Ishikawa (cell line): ENCODE results near the gene TACC2.

Source experiments
- CEBPB ChIP-seq: IDR thresholded peaks from 2 replicates; pipeline ENCODE4 v1.6.1; 2012
- CREB1 ChIP-seq: IDR thresholded peaks from 2 replicates; pipeline ENCODE4 v1.6.1; 2012; ENCODE audit warnings: low read depth
- EGR1 ChIP-seq: IDR thresholded peaks from 2 replicates; pipeline ENCODE4 v1.6.1; 2012
- EP300 ChIP-seq: IDR thresholded peaks from 2 replicates; pipeline ENCODE4 v1.6.1; 2012; ENCODE audit warnings: borderline replicate concordance
- FOXM1 ChIP-seq: IDR thresholded peaks from 2 replicates; pipeline ENCODE4 v1.6.1; 2012; ENCODE audit warnings: low read depth, borderline replicate concordance
- NFIC ChIP-seq: IDR thresholded peaks from 2 replicates; pipeline ENCODE4 v1.6.1; 2012
- RAD21 ChIP-seq: IDR thresholded peaks from 2 replicates; pipeline ENCODE4 v1.6.1; 2012; ENCODE audit warnings: low read depth
- TAF1 ChIP-seq: IDR thresholded peaks from 2 replicates; pipeline ENCODE4 v1.6.1; 2012; ENCODE audit warnings: low read depth, mild to moderate bottlenecking
- TCF12 ChIP-seq: IDR thresholded peaks from 2 replicates; pipeline ENCODE4 v1.6.1; 2012; ENCODE audit warnings: low read depth
- TEAD4 ChIP-seq: IDR thresholded peaks from 2 replicates; pipeline ENCODE4 v1.6.1; 2012
- YY1 ChIP-seq: IDR thresholded peaks from 2 replicates; pipeline ENCODE4 v1.6.1; 2012; ENCODE audit warnings: low read depth
- ZBTB7A ChIP-seq: IDR thresholded peaks from 2 replicates; pipeline ENCODE4 v1.6.1; 2012; ENCODE audit warnings: low read depth
- TF ChIP-seq, protein P1 (sequence below): IDR thresholded peaks from 2 replicates; pipeline ENCODE4 v1.6.1; 2012
- TF ChIP-seq, protein P2 (sequence below): IDR thresholded peaks from 2 replicates; pipeline ENCODE4 v1.6.1; 2012; ENCODE audit warnings: low read depth, mild to moderate bottlenecking
- TF ChIP-seq, protein P3 (sequence below): IDR thresholded peaks from 2 replicates; pipeline ENCODE4 v1.6.1; 2012

Gene TACC2

DNA sequence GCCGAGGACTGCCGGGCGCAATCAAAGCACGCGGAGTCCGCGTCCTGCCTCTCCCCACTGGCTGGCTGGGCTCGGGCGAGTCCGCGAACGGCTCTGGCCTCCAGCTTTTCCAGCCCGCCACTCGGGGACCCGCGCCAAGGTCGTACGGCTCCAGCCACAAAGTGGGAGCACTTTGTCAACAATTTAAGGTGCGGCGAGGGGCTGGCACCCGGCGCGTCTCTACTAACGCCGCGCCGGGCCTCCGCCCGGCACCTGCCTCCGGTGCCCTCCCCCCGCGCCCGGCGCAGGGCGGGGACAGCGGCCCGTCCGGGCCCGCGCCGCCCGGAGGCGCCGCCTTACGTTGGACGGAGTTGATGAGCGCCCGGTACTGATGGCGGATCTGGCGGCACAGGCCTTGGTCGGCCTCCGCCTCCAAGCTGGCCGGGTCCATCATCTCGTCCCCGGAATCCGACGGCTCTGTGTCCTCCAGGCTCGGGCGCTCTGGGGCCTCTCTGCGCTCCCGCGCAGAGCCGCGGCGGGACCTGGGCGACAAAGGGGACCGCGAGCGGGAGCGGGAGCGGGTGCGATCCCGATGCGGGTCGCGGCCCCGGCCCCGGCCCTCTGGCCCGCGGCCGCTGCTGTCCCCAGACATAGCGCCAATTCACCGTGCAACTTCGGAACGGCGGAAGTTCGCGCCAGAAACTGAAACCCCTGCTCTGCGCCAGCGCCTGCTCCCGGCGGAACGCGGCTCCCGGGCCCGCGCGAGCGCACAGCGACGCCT lies 14.2 kb upstream of the TACC2 start, which contains the start of gene NSMCE4A:
NSMCE4A (minus strand) TSS at position 683 of the 760 bp plus-strand sequence; CDS start at position 631, 52 bp downstream.
- TF ChIP-seq TEAD4 (peak; percentile 32), ZBTB7A (no peak; the same call in none of the 2 replicates), CEBPB (no peak; the same call in 1 of the 2 replicates), YY1 (peak; percentile 84; the same call in 1 of the 2 replicates), EGR1 (no peak), TCF12 (peak; percentile 75), FOXM1 (no peak), RAD21 (peak; percentile 34; the same call in 1 of the 2 replicates), TAF1 (peak; percentile 79), EP300 (peak; percentile 11; the same call in 1 of the 2 replicates), NFIC (peak; percentile 11; the same call in 1 of the 2 replicates), CREB1 (no peak)
- TF ChIP-seq, protein P1, sequence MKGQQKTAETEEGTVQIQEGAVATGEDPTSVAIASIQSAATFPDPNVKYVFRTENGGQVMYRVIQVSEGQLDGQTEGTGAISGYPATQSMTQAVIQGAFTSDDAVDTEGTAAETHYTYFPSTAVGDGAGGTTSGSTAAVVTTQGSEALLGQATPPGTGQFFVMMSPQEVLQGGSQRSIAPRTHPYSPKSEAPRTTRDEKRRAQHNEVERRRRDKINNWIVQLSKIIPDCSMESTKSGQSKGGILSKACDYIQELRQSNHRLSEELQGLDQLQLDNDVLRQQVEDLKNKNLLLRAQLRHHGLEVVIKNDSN, result no peak
- TF ChIP-seq, protein P2, sequence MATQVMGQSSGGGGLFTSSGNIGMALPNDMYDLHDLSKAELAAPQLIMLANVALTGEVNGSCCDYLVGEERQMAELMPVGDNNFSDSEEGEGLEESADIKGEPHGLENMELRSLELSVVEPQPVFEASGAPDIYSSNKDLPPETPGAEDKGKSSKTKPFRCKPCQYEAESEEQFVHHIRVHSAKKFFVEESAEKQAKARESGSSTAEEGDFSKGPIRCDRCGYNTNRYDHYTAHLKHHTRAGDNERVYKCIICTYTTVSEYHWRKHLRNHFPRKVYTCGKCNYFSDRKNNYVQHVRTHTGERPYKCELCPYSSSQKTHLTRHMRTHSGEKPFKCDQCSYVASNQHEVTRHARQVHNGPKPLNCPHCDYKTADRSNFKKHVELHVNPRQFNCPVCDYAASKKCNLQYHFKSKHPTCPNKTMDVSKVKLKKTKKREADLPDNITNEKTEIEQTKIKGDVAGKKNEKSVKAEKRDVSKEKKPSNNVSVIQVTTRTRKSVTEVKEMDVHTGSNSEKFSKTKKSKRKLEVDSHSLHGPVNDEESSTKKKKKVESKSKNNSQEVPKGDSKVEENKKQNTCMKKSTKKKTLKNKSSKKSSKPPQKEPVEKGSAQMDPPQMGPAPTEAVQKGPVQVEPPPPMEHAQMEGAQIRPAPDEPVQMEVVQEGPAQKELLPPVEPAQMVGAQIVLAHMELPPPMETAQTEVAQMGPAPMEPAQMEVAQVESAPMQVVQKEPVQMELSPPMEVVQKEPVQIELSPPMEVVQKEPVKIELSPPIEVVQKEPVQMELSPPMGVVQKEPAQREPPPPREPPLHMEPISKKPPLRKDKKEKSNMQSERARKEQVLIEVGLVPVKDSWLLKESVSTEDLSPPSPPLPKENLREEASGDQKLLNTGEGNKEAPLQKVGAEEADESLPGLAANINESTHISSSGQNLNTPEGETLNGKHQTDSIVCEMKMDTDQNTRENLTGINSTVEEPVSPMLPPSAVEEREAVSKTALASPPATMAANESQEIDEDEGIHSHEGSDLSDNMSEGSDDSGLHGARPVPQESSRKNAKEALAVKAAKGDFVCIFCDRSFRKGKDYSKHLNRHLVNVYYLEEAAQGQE, result no peak
- TF ChIP-seq, protein P3, sequence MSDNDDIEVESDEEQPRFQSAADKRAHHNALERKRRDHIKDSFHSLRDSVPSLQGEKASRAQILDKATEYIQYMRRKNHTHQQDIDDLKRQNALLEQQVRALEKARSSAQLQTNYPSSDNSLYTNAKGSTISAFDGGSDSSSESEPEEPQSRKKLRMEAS, result peak; percentile 95

DNA sequence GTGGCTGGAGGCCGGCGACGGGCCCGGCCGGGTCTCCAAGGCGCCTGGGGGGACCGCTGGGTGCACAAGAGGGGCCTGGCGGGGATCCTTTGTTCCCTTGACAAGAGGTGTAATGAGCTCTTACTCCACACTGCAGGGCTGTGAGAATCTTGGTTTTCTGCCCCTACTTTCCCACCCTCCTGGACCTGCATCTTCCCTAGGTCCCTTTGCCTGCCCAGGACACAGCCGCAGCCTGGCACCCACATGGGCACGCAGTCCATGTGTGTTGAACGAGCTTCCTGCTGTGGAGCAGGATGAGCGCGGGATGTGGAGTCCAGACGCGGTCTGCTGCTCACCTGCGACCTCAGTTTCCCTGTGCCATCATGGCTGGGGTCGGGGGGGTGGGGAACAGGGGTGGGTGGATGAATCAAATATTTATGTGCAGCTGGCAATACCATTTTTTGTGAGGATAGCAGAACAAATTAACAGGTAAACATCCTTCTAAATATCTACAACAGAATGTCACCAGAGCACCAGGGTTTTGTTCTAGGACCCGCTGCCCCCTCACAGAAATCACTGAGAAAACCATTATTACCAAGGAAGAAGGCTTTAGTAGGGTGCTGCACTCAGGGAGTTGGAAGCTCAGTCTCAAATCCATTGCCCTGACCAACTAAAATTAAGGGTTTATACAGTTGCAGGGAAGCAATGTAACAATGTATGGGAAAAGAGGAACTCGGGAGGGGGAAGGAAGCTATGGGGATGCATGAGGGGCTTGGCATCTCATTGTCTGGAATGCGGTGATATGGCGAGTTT lies 13.5 kb upstream of the TACC2 start:
- TF ChIP-seq EGR1, result no peak
- TF ChIP-seq CREB1, result no peak
- TF ChIP-seq, protein P3, result no peak
- TF ChIP-seq CEBPB, result no peak
- no peak for TF ChIP-seq NFIC
- peak; percentile 71; the same call in 1 of the 2 replicates for TF ChIP-seq ZBTB7A

DNA sequence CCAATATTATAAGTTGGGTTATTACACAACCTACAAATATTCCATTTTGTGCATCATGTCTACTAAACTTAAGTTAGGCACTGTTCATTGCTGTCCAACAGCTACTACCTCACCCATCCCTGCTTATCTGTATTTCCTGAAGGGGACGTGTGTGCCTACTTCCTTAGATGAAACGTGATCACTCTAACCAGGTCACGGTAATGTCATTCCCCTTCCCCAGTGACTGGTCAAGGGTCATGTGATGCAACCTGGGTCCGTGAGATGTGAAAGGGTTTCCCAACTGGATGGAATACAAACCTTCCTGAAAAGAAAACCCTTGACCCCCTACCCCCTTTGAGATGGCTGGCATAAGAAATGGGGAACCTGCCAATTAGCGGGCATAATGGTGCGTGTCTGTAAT lies 12.4 kb upstream of the TACC2 start:
- TF ChIP-seq TCF12, result no peak
- no peak for TF ChIP-seq TEAD4
- TF ChIP-seq, protein P1, result no peak
- TF ChIP-seq NFIC, result no peak
- no peak for TF ChIP-seq CEBPB
- TF ChIP-seq, protein P2, result no peak
- TF ChIP-seq, protein P3, result no peak
- TF ChIP-seq RAD21, result no peak
- no peak for TF ChIP-seq EP300
- no peak for TF ChIP-seq EGR1
- TF ChIP-seq FOXM1, result no peak
- TF ChIP-seq ZBTB7A, result no peak
- TF ChIP-seq TAF1, result no peak
- no peak for TF ChIP-seq YY1

DNA sequence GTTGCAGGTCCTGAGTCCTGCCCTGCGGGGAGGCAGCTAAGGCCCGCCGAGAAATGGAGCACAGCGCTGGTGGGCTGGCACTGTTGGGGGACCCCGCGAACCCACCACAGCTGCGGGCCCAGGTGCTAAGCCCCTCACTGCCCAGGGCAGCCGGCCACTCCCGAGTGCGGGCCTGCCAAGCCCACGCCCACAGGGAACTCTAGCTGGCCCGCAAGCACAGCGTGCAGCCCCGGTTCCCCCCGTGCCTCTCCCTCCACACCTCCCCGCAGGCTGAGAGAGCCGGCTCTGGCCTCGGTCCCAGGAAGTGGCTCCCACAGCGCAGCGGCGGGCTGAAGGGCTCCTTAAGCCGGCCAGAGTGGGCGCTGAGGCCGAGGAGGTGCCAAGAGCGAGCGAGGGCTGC lies 10.5 kb upstream of the TACC2 start:
- no peak for TF ChIP-seq YY1

DNA sequence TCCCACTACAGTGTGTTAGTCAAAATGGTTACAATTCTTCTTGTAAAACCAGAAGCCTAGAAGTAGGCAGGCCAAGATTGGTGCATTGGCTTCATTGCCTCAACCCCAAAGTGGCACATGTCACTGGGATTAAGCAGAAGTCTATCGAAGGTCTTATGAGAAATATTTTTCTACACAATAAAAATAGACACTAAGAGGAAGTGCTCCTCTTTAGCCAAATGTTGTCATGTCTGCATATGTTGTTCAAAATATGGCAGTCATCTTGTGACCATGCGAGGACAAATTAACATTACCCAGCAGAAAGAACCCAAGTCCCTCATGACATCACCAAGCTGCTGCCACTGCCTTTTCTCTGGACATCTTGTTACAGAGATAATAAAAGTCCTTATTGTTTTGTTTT lies 7.6 kb upstream of the TACC2 start:
- TF ChIP-seq RAD21, result no peak
- no peak for TF ChIP-seq TCF12
- TF ChIP-seq NFIC, result no peak
- TF ChIP-seq YY1, result no peak
- TF ChIP-seq EP300, result no peak
- no peak for TF ChIP-seq CREB1
- TF ChIP-seq, protein P2, result no peak
- no peak for TF ChIP-seq TAF1
- TF ChIP-seq EGR1, result no peak
- no peak for TF ChIP-seq CEBPB
